B cell (primary cell): ENCODE data around the gene PFKFB3. TPM values are rescaled to one million over a fixed set of nuclear protein-coding genes. Genes with fewer than 3 reads are reported as not detected.

Source experiments
- ATAC-seq: fragments of 200-7000 bp; cut with Tn5 transposase; one replicate; pipeline ENCODE4 v1.10.0; 2021; ENCODE audit warnings: low read depth, mild to moderate bottlenecking, moderate number of reproducible peaks, moderate library complexity
- CTCF ChIA-PET: fragments of 350-600 bp; sonication (Branson Sonifier 250); formaldehyde crosslinking; loops from one replicate; lab custom pipeline; 2021; ENCODE audit warnings: antibody characterized with exemption, inconsistent platforms; lab: Charles Lee
- POLR2A ChIA-PET: fragments of 350-600 bp; sonication (Branson Sonifier 250); formaldehyde crosslinking; loops from one replicate; lab custom pipeline; 2021; ENCODE audit warnings: antibody characterized with exemption; lab: Charles Lee
- DNase-seq: peaks from one replicate; pipeline ENCODE4 v3.0.0; 2013
- H2AFZ ChIP-seq: 2 replicates; pipeline ENCODE4 v1.6.1; 2012; ENCODE audit warnings: mild to moderate bottlenecking, low read depth, low read length; ENCODE audit not compliant: insufficient read depth, poor library complexity, severe bottlenecking
- H3K27ac ChIP-seq, 2 donors: 1 replicate in 1 of 2; 2 replicates in 1 of 2; pipeline ENCODE4 v1.5.1; 2012 to 2013; ENCODE audit warnings: low read length in 2 of 2, mild to moderate bottlenecking in 2 of 2, moderate library complexity in 1 of 2
- H3K27me3 ChIP-seq, 4 experiments: fragments of 200-600 bp in 1 of 4; sonication (generic) in 1 of 4; replicated peaks in 1 of 4; 1 replicate in 2 of 4; 2 replicates in 2 of 4; pipeline versions ENCODE4 v1.6.1 to v1.7.0; 2013 to 2016; ENCODE audit warnings: low read length in 3 of 4, mild to moderate bottlenecking in 2 of 4, mixed read lengths in 1 of 4, moderate library complexity in 1 of 4; ENCODE audit not compliant: insufficient read depth in 4 of 4, control insufficient read depth in 3 of 4; ENCODE audit errors: control extremely low read depth in 1 of 4
- H3K36me3 ChIP-seq, 2 experiments: replicated peaks in 1 of 2; 1 replicate in 1 of 2; 2 replicates in 1 of 2; pipeline versions ENCODE4 v1.6.1 to v1.7.1; 2013; ENCODE audit warnings: low read length in 1 of 2; ENCODE audit not compliant: insufficient read depth in 2 of 2, control insufficient read depth in 1 of 2; ENCODE audit errors: control extremely low read depth in 1 of 2, extremely low read depth in 1 of 2
- H3K4me1 ChIP-seq, 2 donors: fragments of 200-600 bp in 1 of 2; sonication (generic) in 1 of 2; 1 replicate in 1 of 2; 2 replicates in 1 of 2; pipeline versions ENCODE4 v1.5.1 to v1.6.1; 2013 to 2017; ENCODE audit warnings: low read length in 2 of 2; ENCODE audit not compliant: control insufficient read depth in 2 of 2, insufficient read depth in 2 of 2
- H3K4me2 ChIP-seq: replicated peaks from 2 replicates; pipeline ENCODE3; 2012; ENCODE audit warnings: mild to moderate bottlenecking, low read depth, low read length; ENCODE audit not compliant: poor library complexity, severe bottlenecking
- H3K4me3 ChIP-seq, 5 experiments: fragments of 200-600 bp in 1 of 5; sonication (generic) in 1 of 5; 1 replicate in 3 of 5; 2 replicates in 2 of 5; pipeline versions ENCODE4 v1.5.1 to v1.7.0; 2011 to 2016; ENCODE audit warnings: low read length in 4 of 5, mild to moderate bottlenecking in 4 of 5, low read depth in 2 of 5, control low read depth in 1 of 5, moderate library complexity in 1 of 5; ENCODE audit not compliant: insufficient read depth in 1 of 5; ENCODE audit errors: control extremely low read depth in 1 of 5, extremely low read depth in 1 of 5
- H3K79me2 ChIP-seq: fragments of 200-600 bp; sonication (generic); one replicate; pipeline ENCODE4 v1.6.0; 2016; ENCODE audit warnings: low read length; ENCODE audit not compliant: control insufficient read depth, insufficient read depth
- H3K9ac ChIP-seq: fragments of 200-600 bp; sonication (generic); 2 replicates; pipeline ENCODE4 v1.6.1; 2017; ENCODE audit warnings: mild to moderate bottlenecking, low read length, moderate library complexity
- H3K9me3 ChIP-seq, 3 donors: one replicate each; pipeline versions ENCODE4 v1.6.1 to v1.7.1; 2013; ENCODE audit warnings: low read length in 2 of 3; ENCODE audit not compliant: control insufficient read depth in 2 of 3, insufficient read depth in 1 of 3; ENCODE audit errors: control extremely low read depth in 1 of 3
- H4K20me1 ChIP-seq: 2 replicates; pipeline ENCODE4 v1.6.0; 2012; ENCODE audit warnings: mild to moderate bottlenecking, low read length; ENCODE audit not compliant: insufficient read depth, control insufficient read depth, poor library complexity, severe bottlenecking
- H3K27ac Mint-ChIP-seq: one replicate; pipeline ENCODE4 v1.8.0; 2021; ENCODE audit warnings: mixed read lengths
- H3K27me3 Mint-ChIP-seq: one replicate; pipeline ENCODE4 v1.8.0; 2021; ENCODE audit warnings: mixed read lengths
- H3K4me1 Mint-ChIP-seq: one replicate; pipeline ENCODE4 v1.8.0; 2021; ENCODE audit warnings: mixed read lengths
- H3K4me3 Mint-ChIP-seq: one replicate; pipeline ENCODE4 v1.8.0; 2021; ENCODE audit warnings: mixed read lengths
- H3K9me3 Mint-ChIP-seq: one replicate; pipeline ENCODE4 v1.8.0; 2022; ENCODE audit warnings: mixed read lengths; ENCODE audit not compliant: insufficient read depth
- CTCF ChIP-seq: fragments of 200-600 bp; IDR thresholded peaks from one replicate; pipeline ENCODE4 v1.8.0; 2022; ENCODE audit warnings: antibody characterized with exemption, mild to moderate bottlenecking
- EZH2 ChIP-seq: IDR thresholded peaks from 2 replicates; pipeline ENCODE4 v1.6.1; 2012; ENCODE audit warnings: borderline replicate concordance, low read depth, mild to moderate bottlenecking, moderate library complexity, low read length; ENCODE audit not compliant: insufficient read depth, poor library complexity, severe bottlenecking
- WGBS: methylation state at CpG from one replicate; pipeline ENCODE4 v1.1.5; 2013; ENCODE audit warnings: missing lambda C conversion rate; ENCODE audit not compliant: insufficient coverage; 5-methylcytosine and 5-hydroxymethylcytosine counted together
- intact Hi-C: fragments of 100-400 bp; cut with micrococcal nuclease; formaldehyde crosslinking; loops from one replicate; pipeline ENCODE4 v1.10.0; 2022
- polyA plus RNA-seq: library from polyadenylated mRNA; depleted of rRNA; stranded (reverse); fragments of >200 nt; gene quantifications from 2 replicates; pipeline ENCODE4 v1.2.3, GENCODE V29; 2012
- total RNA-seq, 2 donors: library from RNA; stranded (reverse); fragments of 120-200 nt in 1 of 2; gene quantifications; 1 replicate in 1 of 2; 2 replicates in 1 of 2; pipeline versions ENCODE4 v1.2.3 to v1.2.4, GENCODE V29; 2013 to 2022

The PFKFB3 gene
- total and polyA plus RNA-seq, 2 donors (not counting 1 experiment from before 2014, with no cell fraction given): 13.2 to 239 TPM

DNA sequence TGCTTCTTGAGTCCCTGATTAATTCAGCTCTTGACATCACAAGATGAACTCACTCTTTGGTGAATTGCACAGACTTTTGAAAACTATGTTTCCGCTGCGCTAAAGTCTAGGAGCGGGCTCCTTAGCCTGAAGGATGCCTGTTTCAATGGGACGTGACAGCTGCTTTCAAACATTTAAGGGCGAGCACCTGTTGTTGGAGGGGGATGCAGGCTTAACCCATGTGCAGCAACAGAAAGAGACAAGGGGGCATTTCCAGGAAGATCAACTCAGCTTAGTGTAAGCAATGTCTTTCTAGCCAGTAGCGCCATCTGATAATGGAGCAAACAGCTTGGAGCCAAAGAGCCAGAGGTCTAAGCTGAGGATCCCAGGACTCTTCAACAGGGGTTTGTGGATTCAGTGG, 8.4 kb upstream of the PFKFB3 start:
- Histone ChIP-seq H3K9me3 (no peaks in the 10 kb centered on the region), H3K4me2 (no peak overlapping the region), H3K27ac (no peak overlapping the region), H4K20me1 (peaks cover 25% of the 10 kb centered on the region), H3K4me1 (peaks cover 6 to 7% of the 10 kb centered on the region in 2 donors), H3K36me3 (no peaks in the 10 kb centered on the region), H3K4me3 (no peak overlapping the region), H3K9ac (no peak overlapping the region), H3K79me2 (peaks cover 42% of the 10 kb centered on the region), H3K27me3 (no peaks in the 10 kb centered on the region), H2AFZ (no peak overlapping the region)
- WGBS: 98% methylated on average over 6 of the region's 6 CpGs
- DNase-seq (no peak), ATAC-seq (no peak)
- POLR2A ChIA-PET: no interaction called here
- H3K4me3 Mint-ChIP-seq: no peak overlapping the region
- no peak for TF ChIP-seq CTCF
- no peak overlapping the region for H3K27ac Mint-ChIP-seq
- H3K4me1 Mint-ChIP-seq: peaks cover 9% of the 10 kb centered on the region
- intact Hi-C loops: no loop called here
- CTCF ChIA-PET: interaction anchor here (0.7 to 4.7 kb wide), 3 partner anchors 88 to 212 kb away, joined by 3 to 23 read pairs (median 4); no protein-coding TSS in a partner anchor
- H3K9me3 Mint-ChIP-seq: no peaks in the 10 kb centered on the region
- no peaks in the 10 kb centered on the region for H3K27me3 Mint-ChIP-seq

DNA sequence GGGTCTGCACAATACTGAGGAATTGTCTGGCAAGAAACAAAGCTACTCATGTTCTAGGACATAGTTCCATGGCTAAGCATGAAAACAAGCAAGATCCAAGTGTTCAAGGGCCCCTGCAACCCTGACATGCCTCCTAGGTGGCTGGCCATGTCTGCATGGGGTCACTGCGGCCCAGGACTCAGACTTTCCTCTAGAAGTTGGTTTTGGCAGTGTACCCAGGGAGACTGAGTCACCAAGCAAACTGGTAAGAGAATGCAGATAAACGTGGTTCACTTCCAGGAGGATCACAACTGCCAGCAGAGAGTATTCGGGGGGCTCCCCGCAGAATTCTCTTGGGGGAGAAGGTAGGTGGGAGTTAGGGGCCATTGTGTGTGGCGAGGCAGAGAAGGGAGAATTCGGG, 7.4 kb upstream of the PFKFB3 start:
- no peak overlapping the region for H2AFZ ChIP-seq
- peaks cover 6 to 7% of the 10 kb centered on the region in 2 donors for H3K4me1 ChIP-seq
- intact Hi-C loops: no loop called here
- Mint-ChIP-seq H3K27me3 (no peaks in the 10 kb centered on the region), H3K4me1 (peaks cover 13% of the 10 kb centered on the region), H3K4me3 (no peak overlapping the region), H3K9me3 (no peaks in the 10 kb centered on the region), H3K27ac (no peak overlapping the region)
- peaks cover 23% of the 10 kb centered on the region for H4K20me1 ChIP-seq
- H3K27ac ChIP-seq: no peak overlapping the region
- no peak overlapping the region for H3K9ac ChIP-seq
- H3K79me2 ChIP-seq: peaks cover 38% of the 10 kb centered on the region
- no peak for TF ChIP-seq EZH2
- TF ChIP-seq CTCF: no peak
- ChIA-PET POLR2A (no interaction called here), CTCF (interaction anchor here (0.7 to 2.3 kb wide), 2 partner anchors 206 to 383 kb away, joined by 3 to 13 read pairs; no protein-coding TSS in a partner anchor)
- no peaks in the 10 kb centered on the region for H3K36me3 ChIP-seq
- no peak overlapping the region for H3K4me2 ChIP-seq
- no peaks in the 10 kb centered on the region for H3K9me3 ChIP-seq
- DNase-seq (no peak), ATAC-seq (no peak)
- H3K27me3 ChIP-seq: no peaks in the 10 kb centered on the region
- 79% methylated on average over 2 of the region's 6 CpGs for WGBS
- H3K4me3 ChIP-seq: no peak overlapping the region
